ENCODE data around the gene RAVER1. TPM values are rescaled to one million over a fixed set of nuclear protein-coding genes. Genes with fewer than 3 reads are reported as not detected.

Gene RAVER1
- total and polyA plus RNA-seq, 2 of the 13 experiments (the other 11 are each of a cell fraction or from before 2014, with no cell fraction given) = 3.6 to 7.9 TPM

- TF ChIP-seq SYNCRIP (IDR thresholded peaks at IDR 0.05; ENCODE audit: insufficient read depth, low read depth, low read length) (no peak), BATF2 (CRISPR knock-in tag; IDR thresholded peaks at IDR 0.05) (no peak), SP1 (IDR thresholded peaks at IDR 0.05) (no peak), SP1 (CRISPR knock-in tag; IDR thresholded peaks at IDR 0.05) (no peak), ZSCAN21 (CRISPR knock-in tag; IDR thresholded peaks at IDR 0.05; ENCODE audit: borderline replicate concordance) (peak; percentile 32; the same call in 1 of the 2 replicates), ZNF326 (CRISPR knock-in tag; IDR thresholded peaks at IDR 0.05; ENCODE audit: borderline replicate concordance) (no peak), ZNF468 (CRISPR knock-in tag; IDR thresholded peaks at IDR 0.05) (no peak), GABPB1 (CRISPR knock-in tag; IDR thresholded peaks at IDR 0.05) (peak; percentile 51; the same call in 1 of the 2 replicates), ZBTB14 (CRISPR knock-in tag; IDR thresholded peaks at IDR 0.05) (no peak), ZNF607 (CRISPR knock-in tag; IDR thresholded peaks at IDR 0.05; ENCODE audit: borderline replicate concordance) (no peak), ZNF543 (CRISPR knock-in tag; IDR thresholded peaks at IDR 0.05) (no peak), MTF2 (CRISPR knock-in tag; IDR thresholded peaks at IDR 0.05; ENCODE audit: borderline replicate concordance) (no peak), FOXK1 (CRISPR knock-in tag; IDR thresholded peaks at IDR 0.05; ENCODE audit: borderline replicate concordance, low read depth) (no peak), MYNN (CRISPR knock-in tag; IDR thresholded peaks at IDR 0.05; ENCODE audit: low read depth) (no peak), ZSCAN5A (CRISPR knock-in tag; IDR thresholded peaks at IDR 0.05; ENCODE audit: borderline replicate concordance) (no peak), SIN3A (IDR thresholded peaks at IDR 0.05; ENCODE audit: borderline replicate concordance, low read depth, low read length) (no peak), MATR3 (CRISPR knock-in tag; IDR thresholded peaks at IDR 0.05) (no peak), THYN1 (CRISPR knock-in tag; IDR thresholded peaks at IDR 0.05; ENCODE audit: borderline replicate concordance, low read depth) (no peak), ERF (CRISPR knock-in tag; IDR thresholded peaks at IDR 0.05) (0 out of 2 replicates have a peak, but pooled peaks have one; percentile 38)
- TF ChIP-seq, protein P1, sequence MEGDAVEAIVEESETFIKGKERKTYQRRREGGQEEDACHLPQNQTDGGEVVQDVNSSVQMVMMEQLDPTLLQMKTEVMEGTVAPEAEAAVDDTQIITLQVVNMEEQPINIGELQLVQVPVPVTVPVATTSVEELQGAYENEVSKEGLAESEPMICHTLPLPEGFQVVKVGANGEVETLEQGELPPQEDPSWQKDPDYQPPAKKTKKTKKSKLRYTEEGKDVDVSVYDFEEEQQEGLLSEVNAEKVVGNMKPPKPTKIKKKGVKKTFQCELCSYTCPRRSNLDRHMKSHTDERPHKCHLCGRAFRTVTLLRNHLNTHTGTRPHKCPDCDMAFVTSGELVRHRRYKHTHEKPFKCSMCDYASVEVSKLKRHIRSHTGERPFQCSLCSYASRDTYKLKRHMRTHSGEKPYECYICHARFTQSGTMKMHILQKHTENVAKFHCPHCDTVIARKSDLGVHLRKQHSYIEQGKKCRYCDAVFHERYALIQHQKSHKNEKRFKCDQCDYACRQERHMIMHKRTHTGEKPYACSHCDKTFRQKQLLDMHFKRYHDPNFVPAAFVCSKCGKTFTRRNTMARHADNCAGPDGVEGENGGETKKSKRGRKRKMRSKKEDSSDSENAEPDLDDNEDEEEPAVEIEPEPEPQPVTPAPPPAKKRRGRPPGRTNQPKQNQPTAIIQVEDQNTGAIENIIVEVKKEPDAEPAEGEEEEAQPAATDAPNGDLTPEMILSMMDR (CRISPR knock-in tag; IDR thresholded peaks at IDR 0.05) = peak; percentile 96
- TF ChIP-seq, protein P2, sequence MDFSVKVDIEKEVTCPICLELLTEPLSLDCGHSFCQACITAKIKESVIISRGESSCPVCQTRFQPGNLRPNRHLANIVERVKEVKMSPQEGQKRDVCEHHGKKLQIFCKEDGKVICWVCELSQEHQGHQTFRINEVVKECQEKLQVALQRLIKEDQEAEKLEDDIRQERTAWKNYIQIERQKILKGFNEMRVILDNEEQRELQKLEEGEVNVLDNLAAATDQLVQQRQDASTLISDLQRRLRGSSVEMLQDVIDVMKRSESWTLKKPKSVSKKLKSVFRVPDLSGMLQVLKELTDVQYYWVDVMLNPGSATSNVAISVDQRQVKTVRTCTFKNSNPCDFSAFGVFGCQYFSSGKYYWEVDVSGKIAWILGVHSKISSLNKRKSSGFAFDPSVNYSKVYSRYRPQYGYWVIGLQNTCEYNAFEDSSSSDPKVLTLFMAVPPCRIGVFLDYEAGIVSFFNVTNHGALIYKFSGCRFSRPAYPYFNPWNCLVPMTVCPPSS (IDR thresholded peaks at IDR 0.05) = no peak
- TF ChIP-seq, protein P3, sequence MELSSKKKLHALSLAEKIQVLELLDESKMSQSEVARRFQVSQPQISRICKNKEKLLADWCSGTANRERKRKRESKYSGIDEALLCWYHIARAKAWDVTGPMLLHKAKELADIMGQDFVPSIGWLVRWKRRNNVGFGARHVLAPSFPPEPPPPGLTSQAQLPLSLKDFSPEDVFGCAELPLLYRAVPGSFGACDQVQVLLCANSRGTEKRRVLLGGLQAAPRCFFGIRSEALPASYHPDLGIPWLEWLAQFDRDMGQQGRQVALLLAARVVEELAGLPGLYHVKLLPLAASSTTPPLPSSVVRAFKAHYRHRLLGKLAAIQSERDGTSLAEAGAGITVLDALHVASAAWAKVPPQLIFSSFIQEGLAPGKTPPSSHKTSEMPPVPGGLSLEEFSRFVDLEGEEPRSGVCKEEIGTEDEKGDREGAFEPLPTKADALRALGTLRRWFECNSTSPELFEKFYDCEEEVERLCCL (CRISPR knock-in tag; IDR thresholded peaks at IDR 0.05; ENCODE audit: borderline replicate concordance) = no peak
Measured at GRCh38 chr19:10269333-10270179, 63.8 kb downstream of the RAVER1 start (continued).

All from HepG2 (cell line).